Right lobe of liver (tissue), 6 donors: ENCODE results near the gene FXR2. TPM values are rescaled to one million over a fixed set of nuclear protein-coding genes. Genes with fewer than 3 reads are reported as not detected.

Experiments
- ATAC-seq, 4 donors: fragments of 200-7000 bp; cut with Tn5 transposase; one replicate each; pipeline ENCODE4 v1.9.1; 2020; ENCODE audit warnings: mild to moderate bottlenecking in 4 of 4, moderate library complexity in 4 of 4
- DNase-seq, 3 donors: peaks; one replicate each; pipeline ENCODE4 v3.0.0-alpha.2; 2020
- H3K27ac ChIP-seq, 3 donors: fragments of 200-600 bp; one replicate each; pipeline ENCODE4 v1.8.0; 2022
- H3K27me3 ChIP-seq, 2 donors: fragments of 200-600 bp; one replicate each; pipeline ENCODE4 v1.8.0; 2022
- H3K36me3 ChIP-seq, 4 donors: fragments of 200-600 bp; sonication (generic) in 1 of 4; one replicate each; pipeline versions ENCODE4 v1.5.1 to v1.8.0; 2017 to 2022; ENCODE audit warnings: control low read depth in 1 of 4
- H3K4me1 ChIP-seq, 4 donors: fragments of 200-600 bp; sonication (generic) in 1 of 4; one replicate each; pipeline versions ENCODE4 v1.5.1 to v1.8.0; 2017 to 2022; ENCODE audit warnings: control low read depth in 1 of 4
- H3K4me3 ChIP-seq, 3 donors: fragments of 200-600 bp; one replicate each; pipeline ENCODE4 v1.8.0; 2022
- H3K9me3 ChIP-seq, 4 donors: fragments of 200-600 bp; sonication (generic) in 1 of 4; one replicate each; pipeline versions ENCODE4 v1.5.1 to v1.8.0; 2017 to 2022; ENCODE audit warnings: control low read depth in 1 of 4
- CTCF ChIP-seq, 4 donors: fragments of 200-600 bp in 3 of 4; fragments of 450-650 bp in 1 of 4; IDR thresholded peaks; one replicate each; pipeline versions ENCODE4 v1.5.1 to v1.8.0; 2016 to 2022; ENCODE audit warnings: antibody characterized with exemption in 4 of 4, mild to moderate bottlenecking in 2 of 4
- POLR2A ChIP-seq: fragments of 450-650 bp; IDR thresholded peaks from one replicate; pipeline ENCODE4 v1.6.1; 2017; ENCODE audit warnings: antibody characterized with exemption, mild to moderate bottlenecking
- WGBS: methylation state at CpG from one replicate; pipeline ENCODE4 v1.1.6; 2018; ENCODE audit warnings: low coverage, low lambda C conversion rate; ENCODE audit not compliant: insufficient coverage; ENCODE audit errors: missing lambda C conversion rate; 5-methylcytosine and 5-hydroxymethylcytosine counted together
- intact Hi-C, 2 donors: fragments of 100-400 bp; cut with DNase I; formaldehyde crosslinking; loops; one replicate each; pipeline versions ENCODE4 v1.11.2 to v1.14.1; 2022
- total RNA-seq, 6 experiments: library from RNA; depleted of rRNA in 2 of 6; stranded (reverse); fragments of >200 nt in 2 of 6; fragmentation: NEBNext Ultra II Directional in 3 of 6; extraction: Animal tissue kit (Norgen Biotek cat#: 25700) in 3 of 6; gene quantifications; one replicate each; pipeline versions ENCODE4 v1.1.0 to v1.2.4, GENCODE V29; 2016 to 2023
- donor health status: DM: no; HTN: yes; CAD: no.
- donor health status: DM: no; HTN: no; CAD: no.
- donor health status: DM: no; HTN: no; CAD: no.
- donor health status: DM: no; HTN: yes; CAD: no.
- donor health status: DM: no; HTN: yes; CAD: no.

FXR2 gene
- total RNA-seq, 6 experiments from 2014 or later = 14.3 to 23.2 (median 16.7) TPM

DNA sequence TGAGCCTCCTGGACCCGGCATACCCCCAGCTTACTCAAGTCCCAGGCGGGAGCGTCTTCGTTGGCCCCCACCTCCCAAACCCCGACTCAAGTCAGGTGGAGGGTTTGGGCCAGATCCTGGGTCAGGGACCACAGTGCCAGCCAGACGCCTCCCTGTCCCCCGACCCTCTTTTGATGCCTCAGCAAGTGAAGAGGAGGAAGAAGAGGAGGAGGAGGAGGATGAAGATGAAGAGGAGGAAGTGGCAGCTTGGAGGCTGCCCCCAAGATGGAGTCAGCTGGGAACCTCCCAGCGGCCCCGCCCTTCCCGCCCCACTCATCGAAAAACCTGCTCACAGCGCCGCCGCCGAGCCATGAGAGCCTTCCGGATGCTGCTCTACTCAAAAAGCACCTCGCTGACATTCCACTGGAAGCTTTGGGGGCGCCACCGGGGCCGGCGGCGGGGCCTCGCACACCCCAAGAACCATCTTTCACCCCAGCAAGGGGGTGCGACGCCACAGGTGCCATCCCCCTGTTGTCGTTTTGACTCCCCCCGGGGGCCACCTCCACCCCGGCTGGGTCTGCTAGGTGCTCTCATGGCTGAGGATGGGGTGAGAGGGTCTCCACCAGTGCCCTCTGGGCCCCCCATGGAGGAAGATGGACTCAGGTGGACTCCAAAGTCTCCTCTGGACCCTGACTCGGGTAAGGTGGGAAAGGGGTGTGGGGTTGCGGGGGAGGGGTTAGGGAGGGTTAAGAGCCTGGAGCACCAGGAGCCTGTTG, 51.4 kb downstream of the FXR2 start:
- intact Hi-C loops = loop anchor here (5.0 to 10.0 kb wide), 2 partner anchors 48 to 51 kb away; no protein-coding TSS in a partner anchor
- DNase-seq (peak in 1 of 3 donors; percentile 43), ATAC-seq (no peak)
- Histone ChIP-seq H3K27ac (no peak overlapping the region), H3K36me3 (peaks cover 0 to 26% (median 5%) of the 10 kb centered on the region in 4 donors), H3K9me3 (no peaks in the 10 kb centered on the region), H3K4me1 (peaks cover 0 to 29% (median 13%) of the 10 kb centered on the region in 4 donors), H3K4me3 (peak overlapping the region in 1 of 3 donors; percentile 99), H3K27me3 (no peaks in the 10 kb centered on the region)
- TF ChIP-seq POLR2A (no peak), CTCF (IDR thresholded peaks at IDR 0.05) (no peak)
- 86% methylated on average over 16 of the region's 30 CpGs for WGBS

DNA sequence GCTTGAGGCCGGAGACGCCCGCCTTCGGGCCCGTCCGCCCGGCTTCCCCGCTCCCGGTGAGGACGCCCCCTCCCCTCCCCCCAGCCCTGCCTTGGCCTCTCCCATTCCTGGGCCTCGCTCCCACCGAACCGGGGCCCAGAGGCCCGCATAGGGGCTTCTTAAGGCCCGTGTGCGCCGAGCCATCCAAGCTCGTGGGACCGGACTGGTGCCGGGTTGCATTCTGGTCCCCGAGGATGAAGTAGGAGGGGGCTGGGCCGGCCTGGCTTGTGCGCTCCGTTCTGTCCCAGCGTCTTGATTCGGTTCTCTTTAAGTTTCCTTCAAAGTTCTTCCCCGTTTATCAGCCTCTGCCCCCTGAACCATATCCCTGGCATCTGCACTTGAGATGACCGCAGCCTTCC, 52.5 kb downstream of the FXR2 start:
- peak overlapping the region; percentile 82 to 99 (median 94) for H3K4me3 ChIP-seq
- H3K36me3 ChIP-seq = peaks cover 0 to 26% (median 5%) of the 10 kb centered on the region in 4 donors
- no peak for TF ChIP-seq POLR2A
- no peak for TF ChIP-seq CTCF (IDR thresholded peaks at IDR 0.05)
- ATAC-seq = no peak
- intact Hi-C loops = loop anchor here (5.0 to 10.0 kb wide), 2 partner anchors 47 to 50 kb away; no protein-coding TSS in a partner anchor
- peak in 1 of 3 donors; percentile 54 for DNase-seq
- peak overlapping the region; percentile 72 to 79 (median 78) for H3K27ac ChIP-seq
- H3K27me3 ChIP-seq = no peaks in the 10 kb centered on the region
- H3K4me1 ChIP-seq = peaks cover 0 to 30% (median 15%) of the 10 kb centered on the region in 4 donors
- under 1% methylated on average over 9 of the region's 28 CpGs for WGBS
- no peaks in the 10 kb centered on the region for H3K9me3 ChIP-seq

DNA sequence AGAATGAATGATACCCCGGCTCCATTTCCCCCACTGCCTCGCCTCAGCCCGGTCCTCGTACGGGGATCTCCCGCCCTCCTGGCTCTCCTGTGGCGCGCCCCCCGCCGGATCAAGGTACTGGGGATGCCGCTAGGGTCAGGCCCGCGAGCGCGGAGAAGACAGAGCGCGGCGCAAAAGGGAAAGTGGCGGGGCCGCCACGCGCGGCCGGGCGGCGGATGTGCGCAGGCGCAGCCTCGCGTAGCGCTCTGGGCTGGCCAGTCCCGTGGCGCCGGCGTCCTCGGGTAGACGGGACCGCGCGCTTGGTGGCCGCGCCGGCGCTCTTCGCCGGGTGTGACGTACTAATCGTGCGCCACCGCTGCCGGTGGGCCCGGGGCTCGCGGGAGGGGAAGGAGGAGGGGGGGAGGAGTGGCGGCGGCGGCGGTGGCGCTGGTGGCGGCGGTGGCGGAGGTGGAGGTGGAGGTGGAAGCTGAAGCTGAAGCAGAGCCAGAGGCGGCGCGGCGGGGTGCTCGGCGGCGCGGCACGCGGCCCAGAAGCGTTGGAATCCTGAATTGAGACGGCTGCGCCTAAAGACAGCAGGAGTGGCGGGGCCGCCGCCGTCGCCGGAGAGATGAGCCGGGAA, 53.0 kb downstream of the FXR2 start, which contains the start of gene SENP3:
SENP3 (plus strand) TSS at position 331 of the 619 bp plus-strand sequence. CDS start 1,158 bp downstream, outside the sequence.
- 0% methylated on average over 38 of the region's 82 CpGs for WGBS
- H3K27ac ChIP-seq = peak within 1 kb of the TSS; percentile 72 to 79 (median 78)
- peak within 1 kb of the TSS; percentile 82 to 99 (median 94) for H3K4me3 ChIP-seq
- intact Hi-C loops = loop anchor here (5.0 to 10.0 kb wide), 2 partner anchors 47 to 49 kb away; no protein-coding TSS in a partner anchor
- H3K4me1 ChIP-seq = peaks cover 0 to 30% (median 15%) of the 10 kb centered on the region in 4 donors
- H3K36me3 ChIP-seq = peaks cover 0 to 22% (median 3%) of the 10 kb centered on the region in 4 donors
- TF ChIP-seq CTCF (IDR thresholded peaks at IDR 0.05) (no peak), POLR2A (peak; percentile 51)
- no peaks in the 10 kb centered on the region for H3K9me3 ChIP-seq
- ATAC-seq (peak; percentile 61 to 79 (median 72)), DNase-seq (peak; percentile 91 to 94 (median 93))
- H3K27me3 ChIP-seq = no peaks in the 10 kb centered on the region

GRCh38 chr17:7561028-7561575, 53.6 kb downstream of the FXR2 start:
- peak; percentile 78 to 88 (median 84) for TF ChIP-seq CTCF (IDR thresholded peaks at IDR 0.05)
- TF ChIP-seq POLR2A = no peak
- peak overlapping the region; percentile 82 to 99 (median 94) for H3K4me3 ChIP-seq
- H3K9me3 ChIP-seq = no peaks in the 10 kb centered on the region
- H3K27me3 ChIP-seq = no peaks in the 10 kb centered on the region
- intact Hi-C loops = loop anchor here (5.0 to 10.0 kb wide), 2 partner anchors 46 to 49 kb away; no protein-coding TSS in a partner anchor
- peak overlapping the region; percentile 72 to 79 (median 78) for H3K27ac ChIP-seq
- ATAC-seq (peak; percentile 77 to 87 (median 80)), DNase-seq (peak; percentile 94 to 95 (median 95))
- H3K4me1 ChIP-seq = peaks cover 0 to 30% (median 15%) of the 10 kb centered on the region in 4 donors
- WGBS = 0% methylated on average over 16 of the region's 32 CpGs
- H3K36me3 ChIP-seq = peaks cover 0 to 19% (median 3%) of the 10 kb centered on the region in 4 donors
